ENCODE results near the gene DCXR.

- TF ChIP-seq, protein P1, sequence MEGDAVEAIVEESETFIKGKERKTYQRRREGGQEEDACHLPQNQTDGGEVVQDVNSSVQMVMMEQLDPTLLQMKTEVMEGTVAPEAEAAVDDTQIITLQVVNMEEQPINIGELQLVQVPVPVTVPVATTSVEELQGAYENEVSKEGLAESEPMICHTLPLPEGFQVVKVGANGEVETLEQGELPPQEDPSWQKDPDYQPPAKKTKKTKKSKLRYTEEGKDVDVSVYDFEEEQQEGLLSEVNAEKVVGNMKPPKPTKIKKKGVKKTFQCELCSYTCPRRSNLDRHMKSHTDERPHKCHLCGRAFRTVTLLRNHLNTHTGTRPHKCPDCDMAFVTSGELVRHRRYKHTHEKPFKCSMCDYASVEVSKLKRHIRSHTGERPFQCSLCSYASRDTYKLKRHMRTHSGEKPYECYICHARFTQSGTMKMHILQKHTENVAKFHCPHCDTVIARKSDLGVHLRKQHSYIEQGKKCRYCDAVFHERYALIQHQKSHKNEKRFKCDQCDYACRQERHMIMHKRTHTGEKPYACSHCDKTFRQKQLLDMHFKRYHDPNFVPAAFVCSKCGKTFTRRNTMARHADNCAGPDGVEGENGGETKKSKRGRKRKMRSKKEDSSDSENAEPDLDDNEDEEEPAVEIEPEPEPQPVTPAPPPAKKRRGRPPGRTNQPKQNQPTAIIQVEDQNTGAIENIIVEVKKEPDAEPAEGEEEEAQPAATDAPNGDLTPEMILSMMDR (conservative IDR thresholded peaks at IDR 0.05), result no peak
- TF ChIP-seq EZH2 (IDR thresholded peaks at IDR 0.05; ENCODE audit: low read depth), result no peak
Measured at GRCh38 chr17:82065638-82066303, 28.3 kb upstream of the DCXR start, which contains the start of gene DUS1L.
